ENCODE data around the gene GAS7. TPM values are rescaled to one million over a fixed set of nuclear protein-coding genes. Genes with fewer than 3 reads are reported as not detected.

The GAS7 gene
- total and polyA plus RNA-seq, 2 experiments from 2014 or later, result 1.9 to 10.7 TPM

GRCh38 chr17:9918804-9919352 is 279.5 kb downstream of the GAS7 start:
- Mint-ChIP-seq H3K36me3 (ENCODE audit: low read depth) (no peaks in the 10 kb centered on the region), H3K27me3 (ENCODE audit: insufficient read depth, low read depth, poor library complexity) (peaks cover 5% of the 10 kb centered on the region), H3K4me1 (no peaks in the 10 kb centered on the region), H3K9me3 (no peaks in the 10 kb centered on the region), H3K4me3 (no peak overlapping the region), H3K27ac (no peak overlapping the region)
- no peak overlapping the region for H2AFZ ChIP-seq
- no peak overlapping the region for H3K27ac ChIP-seq (ENCODE audit: low read depth)
- DNase-seq (ENCODE audit: low spot score) (no peak), ATAC-seq (no peak)
- no peaks in the 10 kb centered on the region for H3K79me2 ChIP-seq (replicated peaks; ENCODE audit: insufficient read depth)
- H3K9me2 ChIP-seq (ENCODE audit: insufficient read depth), result no peaks in the 10 kb centered on the region
- H3F3A ChIP-seq (replicated peaks; ENCODE audit: low read depth), result no peaks in the 10 kb centered on the region
- no peaks in the 10 kb centered on the region for H3K4me1 ChIP-seq (ENCODE audit: insufficient read depth)
- TF ChIP-seq NANOG (IDR thresholded peaks at IDR 0.05; ENCODE audit: borderline replicate concordance), result no peak
- TF ChIP-seq, protein P1, sequence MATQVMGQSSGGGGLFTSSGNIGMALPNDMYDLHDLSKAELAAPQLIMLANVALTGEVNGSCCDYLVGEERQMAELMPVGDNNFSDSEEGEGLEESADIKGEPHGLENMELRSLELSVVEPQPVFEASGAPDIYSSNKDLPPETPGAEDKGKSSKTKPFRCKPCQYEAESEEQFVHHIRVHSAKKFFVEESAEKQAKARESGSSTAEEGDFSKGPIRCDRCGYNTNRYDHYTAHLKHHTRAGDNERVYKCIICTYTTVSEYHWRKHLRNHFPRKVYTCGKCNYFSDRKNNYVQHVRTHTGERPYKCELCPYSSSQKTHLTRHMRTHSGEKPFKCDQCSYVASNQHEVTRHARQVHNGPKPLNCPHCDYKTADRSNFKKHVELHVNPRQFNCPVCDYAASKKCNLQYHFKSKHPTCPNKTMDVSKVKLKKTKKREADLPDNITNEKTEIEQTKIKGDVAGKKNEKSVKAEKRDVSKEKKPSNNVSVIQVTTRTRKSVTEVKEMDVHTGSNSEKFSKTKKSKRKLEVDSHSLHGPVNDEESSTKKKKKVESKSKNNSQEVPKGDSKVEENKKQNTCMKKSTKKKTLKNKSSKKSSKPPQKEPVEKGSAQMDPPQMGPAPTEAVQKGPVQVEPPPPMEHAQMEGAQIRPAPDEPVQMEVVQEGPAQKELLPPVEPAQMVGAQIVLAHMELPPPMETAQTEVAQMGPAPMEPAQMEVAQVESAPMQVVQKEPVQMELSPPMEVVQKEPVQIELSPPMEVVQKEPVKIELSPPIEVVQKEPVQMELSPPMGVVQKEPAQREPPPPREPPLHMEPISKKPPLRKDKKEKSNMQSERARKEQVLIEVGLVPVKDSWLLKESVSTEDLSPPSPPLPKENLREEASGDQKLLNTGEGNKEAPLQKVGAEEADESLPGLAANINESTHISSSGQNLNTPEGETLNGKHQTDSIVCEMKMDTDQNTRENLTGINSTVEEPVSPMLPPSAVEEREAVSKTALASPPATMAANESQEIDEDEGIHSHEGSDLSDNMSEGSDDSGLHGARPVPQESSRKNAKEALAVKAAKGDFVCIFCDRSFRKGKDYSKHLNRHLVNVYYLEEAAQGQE (IDR thresholded peaks at IDR 0.05; ENCODE audit: unreplicated experiment), result no peak
- TF ChIP-seq ZNF114 (CRISPR knock-in tag; IDR thresholded peaks at IDR 0.05), result no peak
- no peak for TF ChIP-seq STAT1 (IDR thresholded peaks at IDR 0.05; ENCODE audit: unreplicated experiment)
- TF ChIP-seq CTCF (conservative IDR thresholded peaks at IDR 0.05; ENCODE audit: low read depth in 2 of 2), result no peak
- TF ChIP-seq ZNF462 (CRISPR knock-in tag; IDR thresholded peaks at IDR 0.05), result no peak
- no peak for TF ChIP-seq POLR2AphosphoS5 (IDR thresholded peaks at IDR 0.05; ENCODE audit: low read depth)
- no peak for TF ChIP-seq ZNF331 (CRISPR knock-in tag; IDR thresholded peaks at IDR 0.05; ENCODE audit: low read depth)
- no peak for TF ChIP-seq CREB1 (CRISPR knock-in tag; IDR thresholded peaks at IDR 0.05; ENCODE audit: low read depth)
- no peak overlapping the region for H3K4me3 ChIP-seq
- no peaks in the 10 kb centered on the region for H4K20me1 ChIP-seq (replicated peaks; ENCODE audit: insufficient read depth)
- H3K36me3 ChIP-seq (ENCODE audit: insufficient read depth), result no peaks in the 10 kb centered on the region
- H3K4me2 ChIP-seq, result no peak overlapping the region
- H3K27me3 ChIP-seq (ENCODE audit: insufficient read depth), result no peaks in the 10 kb centered on the region
